Pulmonary artery endothelial cell (primary cell): ENCODE measurements around the gene GRM7. TPM values are rescaled to one million over a fixed set of nuclear protein-coding genes. Genes with fewer than 3 reads are reported as not detected.
"Not testable (repeated sequence)": the region's sequence is repeated elsewhere in the genome, so short reads cannot be mapped to it uniquely, and the experiment has no call there.

Experiments
- DNase-seq: peaks from one replicate; pipeline ENCODE4 v3.0.0-alpha.2; 2011; ENCODE audit warnings: low read depth, low spot score
- total RNA-seq: library from RNA; depleted of rRNA; stranded (reverse); fragments of >200 nt; gene quantifications from 2 replicates; pipeline ENCODE4 v1.2.3, GENCODE V29; 2014

GRM7 gene
- total RNA-seq: 0.14 TPM in 1 of 2 replicates, not detected in the other

DNA sequence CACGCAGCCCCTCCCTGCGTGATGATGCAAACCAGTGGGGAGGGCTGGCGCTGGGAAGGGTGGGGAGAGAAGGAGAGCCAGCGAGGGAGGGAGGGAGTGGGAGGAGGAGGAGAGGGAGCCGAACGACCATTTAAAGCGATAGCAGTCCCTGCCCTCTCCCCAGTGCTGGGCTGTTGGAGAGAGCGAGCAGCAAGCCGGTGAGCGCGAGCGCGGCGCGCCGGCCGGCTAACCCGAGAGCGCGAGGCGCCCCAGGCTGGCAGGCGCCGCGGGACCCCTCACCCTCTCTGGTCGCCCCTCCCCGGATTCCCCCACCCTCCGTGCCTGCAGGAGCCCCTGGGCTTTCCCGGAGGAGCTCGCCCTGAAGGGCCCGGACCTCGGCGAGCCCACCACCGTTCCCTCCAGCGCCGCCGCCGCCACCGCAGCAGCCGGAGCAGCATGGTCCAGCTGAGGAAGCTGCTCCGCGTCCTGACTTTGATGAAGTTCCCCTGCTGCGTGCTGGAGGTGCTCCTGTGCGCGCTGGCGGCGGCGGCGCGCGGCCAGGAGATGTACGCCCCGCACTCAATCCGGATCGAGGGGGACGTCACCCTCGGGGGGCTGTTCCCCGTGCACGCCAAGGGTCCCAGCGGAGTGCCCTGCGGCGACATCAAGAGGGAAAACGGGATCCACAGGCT is at the start of gene GRM7:
Gene GRM7, plus strand, starts transcription at position 162 of the 671 bp plus-strand sequence.
- no peak for DNase-seq

DNA sequence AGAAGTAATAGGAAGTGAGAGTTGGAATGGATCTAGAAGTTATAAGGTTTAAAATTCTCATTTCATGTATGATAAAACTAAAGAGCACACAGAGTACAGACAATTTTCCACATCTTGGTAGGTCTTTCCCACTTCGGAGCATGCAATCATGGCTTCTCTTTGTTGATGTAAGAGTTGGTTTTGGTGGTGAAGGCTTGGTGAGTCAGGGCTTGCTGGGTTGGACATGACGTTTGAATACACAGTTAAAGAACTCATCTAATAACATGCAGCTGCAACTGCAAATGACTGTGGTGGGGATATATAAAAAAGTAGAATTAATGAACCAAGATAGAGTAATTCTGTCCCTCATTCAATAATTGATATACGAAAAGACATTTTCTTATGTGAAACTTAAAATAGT is 39.5 kb upstream of the GRM7 start:
- DNase-seq: no peak

GRCh38 chr3:6825524-6825923 is 35.4 kb upstream of the GRM7 start:
- DNase-seq: no peak

DNA sequence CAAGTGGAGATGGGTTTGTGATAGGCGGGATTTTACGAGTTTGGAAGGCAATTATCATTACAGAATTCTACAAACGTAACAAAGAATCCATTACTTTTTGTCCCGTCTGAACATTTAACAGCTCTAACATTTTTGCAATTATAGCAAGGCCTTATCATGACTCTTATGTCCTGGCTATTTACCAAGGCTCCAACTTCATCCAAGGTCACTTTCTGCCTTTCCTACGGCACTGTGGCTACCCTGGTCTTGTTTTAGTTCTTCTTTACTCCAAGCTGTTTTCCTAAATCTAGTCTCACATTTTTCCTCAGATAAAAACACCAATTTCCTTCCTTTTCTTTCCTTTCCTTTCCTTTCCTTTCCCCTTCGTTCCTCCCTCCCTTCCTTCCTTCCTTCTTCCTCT is 33.5 kb upstream of the GRM7 start:
- no peak for DNase-seq

DNA sequence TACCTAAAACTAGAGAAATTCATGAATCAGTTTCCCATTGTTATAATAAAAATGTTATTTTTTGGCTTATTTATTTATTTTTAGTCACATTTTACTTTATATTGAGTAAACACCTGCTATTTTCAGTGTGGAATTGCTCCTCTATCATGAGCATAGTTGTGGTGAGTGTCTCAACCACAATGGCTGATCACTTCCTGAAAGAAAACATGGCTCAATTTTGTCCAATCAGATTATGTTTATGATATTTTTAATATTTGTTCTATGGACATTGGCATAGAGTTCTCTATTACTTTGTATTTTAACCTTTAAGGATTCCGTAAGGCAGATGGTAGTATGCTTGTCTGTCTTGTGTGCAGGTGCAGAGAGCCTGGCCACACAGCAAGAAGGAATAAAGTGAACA is 16.2 kb upstream of the GRM7 start:
- no peak for DNase-seq

GRCh38 chr3:6854184-6854583 is 6.7 kb upstream of the GRM7 start:
- no peak for DNase-seq

DNA sequence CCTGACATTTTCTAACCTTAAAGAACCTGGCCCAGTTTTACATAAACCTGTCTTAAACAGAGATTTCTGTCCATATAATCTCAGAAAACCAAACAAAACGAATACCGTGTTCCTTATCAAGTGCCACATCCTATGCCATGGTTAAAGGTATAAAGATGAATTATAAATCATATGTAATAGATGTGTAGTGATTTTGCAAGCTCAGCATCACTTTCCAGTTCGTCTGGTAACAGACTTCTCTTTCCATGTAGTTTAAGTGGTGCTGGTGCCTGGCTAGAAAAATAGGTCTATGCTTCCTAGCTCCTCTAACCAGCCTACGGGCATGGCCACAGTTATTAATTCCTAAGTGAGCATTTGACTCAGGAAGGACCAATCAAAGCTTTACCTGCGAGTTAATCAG is 3.4 kb upstream of the GRM7 start:
- DNase-seq: no peak

DNA sequence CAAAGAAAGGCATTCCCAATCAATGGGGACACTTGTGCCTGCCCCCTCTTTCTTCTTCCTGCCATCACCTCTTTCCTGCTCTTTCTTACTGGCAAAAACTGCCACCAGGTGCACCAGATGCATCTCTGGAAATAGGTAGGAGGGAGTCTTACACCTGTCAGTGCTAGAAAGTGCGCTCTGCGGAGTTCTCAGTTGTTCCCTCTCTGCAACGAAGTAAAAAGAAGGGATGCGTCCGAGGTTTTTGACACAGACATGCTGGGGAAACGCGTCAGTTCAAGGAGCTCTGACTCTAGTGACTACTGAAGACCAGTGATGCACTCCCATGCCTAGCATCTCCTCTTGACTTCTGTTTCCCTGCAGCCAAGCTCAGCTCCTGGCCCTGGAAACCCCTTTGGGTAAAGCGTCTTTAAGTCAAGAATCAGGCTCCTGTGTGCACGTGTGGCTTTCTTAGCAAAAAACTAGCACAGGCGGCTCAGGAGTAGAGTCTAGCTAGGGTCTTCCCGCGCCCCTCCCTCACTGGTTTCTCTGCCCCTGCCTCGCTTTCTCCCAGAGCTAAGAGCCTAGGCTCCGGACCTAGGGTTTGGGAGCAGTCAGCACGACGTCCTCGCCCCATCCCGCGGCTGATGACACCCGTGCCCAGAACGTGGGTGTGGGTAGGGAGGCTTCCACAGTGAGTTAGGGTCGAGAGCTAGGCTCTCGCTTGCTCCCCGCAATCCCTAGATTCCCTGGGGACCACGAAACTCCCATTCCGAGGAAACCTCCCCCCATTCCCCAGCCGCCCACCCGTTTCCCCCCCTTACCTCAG is 564 bp upstream of the GRM7 start:
- no peak for DNase-seq

- no peak for DNase-seq
These were observed 698 bp downstream of the GRM7 start for GRCh38 chr3:6861625-6862000.

GRCh38 chr3:6862041-6862879 is 1.3 kb downstream of the GRM7 start:
- no peak for DNase-seq

- DNase-seq: no peak
These were observed 1.9 kb downstream of the GRM7 start for GRCh38 chr3:6862880-6863195.

DNA sequence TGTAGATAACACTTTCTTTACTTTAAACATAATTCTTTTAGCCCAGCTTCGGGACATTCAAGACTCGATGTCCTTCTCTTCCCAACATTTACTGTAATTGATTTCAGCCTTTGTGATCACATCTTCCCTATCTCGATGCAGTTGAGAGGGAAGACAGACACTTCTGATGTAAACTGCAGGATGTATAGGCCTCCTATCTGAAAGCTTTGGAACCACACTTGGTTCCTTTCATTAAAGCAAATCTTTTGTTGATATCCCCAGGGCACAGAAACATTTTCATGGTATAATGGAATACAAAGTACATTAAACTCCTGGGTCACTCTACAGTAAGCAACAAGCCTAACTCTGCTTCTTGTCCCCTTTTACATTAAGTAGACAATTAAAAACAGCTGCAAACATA is 6.4 kb downstream of the GRM7 start:
- DNase-seq: no peak

- no peak for DNase-seq
These were observed 17.8 kb downstream of the GRM7 start for GRCh38 chr3:6878731-6879130.

- no peak for DNase-seq
These were observed 51.3 kb downstream of the GRM7 start for GRCh38 chr3:6912240-6912639.

- no peak for DNase-seq
These were observed 55.0 kb downstream of the GRM7 start for GRCh38 chr3:6915898-6916297.

DNA sequence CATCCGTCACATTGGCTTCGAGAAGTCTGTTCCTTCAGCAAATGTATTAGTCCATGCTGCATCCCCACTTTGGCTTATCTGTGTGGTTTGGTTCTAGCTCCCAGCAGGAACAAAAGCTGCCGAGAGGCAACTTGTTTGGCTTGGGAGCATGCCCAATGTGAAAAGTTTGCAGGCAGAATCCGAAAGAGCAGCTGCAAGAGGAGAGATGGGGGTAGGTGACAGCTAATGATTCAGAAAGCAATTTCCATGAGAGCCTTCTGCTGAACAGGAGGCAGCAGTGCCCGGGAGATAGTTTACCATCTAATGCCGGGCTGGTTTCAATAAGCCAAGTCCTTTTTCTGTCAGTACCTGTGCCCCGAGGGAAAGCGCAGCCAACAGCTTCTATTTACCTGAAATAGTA is 60.2 kb downstream of the GRM7 start:
- DNase-seq: no peak

GRCh38 chr3:6921876-6922275 is 61.0 kb downstream of the GRM7 start:
- DNase-seq: no peak

GRCh38 chr3:6928064-6928463 is 67.1 kb downstream of the GRM7 start:
- DNase-seq: no peak

- DNase-seq: no peak
These were observed 69.0 kb downstream of the GRM7 start for GRCh38 chr3:6929918-6930317.

- not testable (repeated sequence) for DNase-seq
These were observed 74.5 kb downstream of the GRM7 start for GRCh38 chr3:6935418-6935817.

GRCh38 chr3:6935970-6936369 is 75.1 kb downstream of the GRM7 start:
- DNase-seq: no peak

- DNase-seq: no peak
These were observed 101.9 kb downstream of the GRM7 start for GRCh38 chr3:6962801-6963200.
